Fibroblast of the conjunctiva (primary cell): ENCODE data around the gene SH3TC2.
"Not testable (repeated sequence)": the region's sequence is repeated elsewhere in the genome, so short reads cannot be mapped to it uniquely, and the experiment has no call there.

ENCODE experiments used
- DNase-seq: peaks from one replicate; pipeline ENCODE4 v3.0.0-alpha.2; 2010; ENCODE audit warnings: low read depth

Gene SH3TC2

GRCh38 chr5:149063017-149063687 is at the start of gene SH3TC2:
Gene SH3TC2 (minus strand): TSS chr5:149063062. CDS start chr5:149063022, 40 bp downstream.
- peak; percentile 22 for DNase-seq

- DNase-seq, result no peak
These were observed 47.5 kb upstream of the SH3TC2 start for GRCh38 chr5:149110406-149110805.

- DNase-seq, result no peak
These were observed 45.9 kb upstream of the SH3TC2 start for GRCh38 chr5:149108651-149109280.

DNA sequence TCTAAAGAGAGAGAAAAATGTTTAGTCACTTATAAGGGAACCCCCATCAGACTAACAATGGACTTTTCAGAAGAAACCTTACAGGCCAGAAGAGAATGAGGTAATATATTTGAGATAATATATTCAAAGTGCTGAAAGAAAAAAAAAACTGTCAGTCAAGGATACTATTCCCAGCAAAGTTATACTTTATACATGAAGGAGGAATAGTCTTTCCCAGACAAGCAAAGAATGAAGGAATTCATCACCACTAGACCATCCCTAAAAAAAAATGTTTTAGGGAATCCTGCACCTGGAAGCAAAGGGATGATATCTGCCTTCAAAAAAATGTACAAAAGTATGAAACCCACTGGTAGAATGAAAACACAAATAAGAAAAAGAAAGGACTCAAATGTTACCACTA is 37.5 kb upstream of the SH3TC2 start:
- DNase-seq, result no peak

- no peak for DNase-seq
These were observed 37.1 kb upstream of the SH3TC2 start for GRCh38 chr5:149099920-149100319.

- no peak for DNase-seq
These were observed 32.1 kb upstream of the SH3TC2 start for GRCh38 chr5:149094996-149095395.

GRCh38 chr5:149093625-149094024 is 30.8 kb upstream of the SH3TC2 start:
- DNase-seq, result no peak

DNA sequence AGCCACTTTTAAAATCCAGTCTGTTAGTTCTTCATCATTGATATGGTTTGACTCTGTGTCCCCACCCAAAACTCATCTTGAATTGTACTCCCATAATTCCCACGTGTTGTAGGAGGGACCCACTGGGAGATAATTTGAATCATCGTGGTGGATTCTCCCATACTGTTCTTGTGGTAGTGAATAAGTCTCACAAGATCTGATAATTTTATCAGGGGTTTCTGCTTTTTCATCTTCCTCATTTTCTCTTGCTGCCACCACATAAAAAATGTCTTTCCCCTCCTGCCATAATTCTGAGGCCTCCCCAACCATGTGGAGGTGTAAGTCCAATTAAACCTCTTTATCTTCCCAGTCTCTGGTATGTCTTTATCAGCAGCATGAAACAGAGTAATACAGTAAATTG is 26.9 kb upstream of the SH3TC2 start:
- DNase-seq, result no peak

- no peak for DNase-seq
These were observed 25.8 kb upstream of the SH3TC2 start for GRCh38 chr5:149088686-149089085.

- no peak for DNase-seq
These were observed 21.0 kb upstream of the SH3TC2 start for GRCh38 chr5:149083846-149084245.

DNA sequence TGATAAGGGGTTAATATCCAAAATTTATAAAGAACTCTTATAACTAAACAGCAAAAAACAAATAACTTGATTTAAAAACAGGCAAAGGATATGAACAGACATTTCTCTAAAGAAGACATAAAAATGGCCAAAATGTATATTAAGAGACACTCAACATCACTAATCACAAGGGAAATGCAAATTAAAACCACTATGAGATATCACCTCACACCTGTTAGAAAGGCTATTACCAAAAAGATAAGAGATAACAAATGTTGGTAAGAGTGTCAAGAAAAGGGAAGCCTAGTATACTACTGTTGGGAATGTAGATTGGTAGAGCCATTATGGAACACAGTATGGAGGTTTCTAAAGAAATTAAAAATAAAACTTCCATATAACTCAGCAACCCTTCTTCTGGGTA is 19.4 kb upstream of the SH3TC2 start:
- no peak for DNase-seq

DNA sequence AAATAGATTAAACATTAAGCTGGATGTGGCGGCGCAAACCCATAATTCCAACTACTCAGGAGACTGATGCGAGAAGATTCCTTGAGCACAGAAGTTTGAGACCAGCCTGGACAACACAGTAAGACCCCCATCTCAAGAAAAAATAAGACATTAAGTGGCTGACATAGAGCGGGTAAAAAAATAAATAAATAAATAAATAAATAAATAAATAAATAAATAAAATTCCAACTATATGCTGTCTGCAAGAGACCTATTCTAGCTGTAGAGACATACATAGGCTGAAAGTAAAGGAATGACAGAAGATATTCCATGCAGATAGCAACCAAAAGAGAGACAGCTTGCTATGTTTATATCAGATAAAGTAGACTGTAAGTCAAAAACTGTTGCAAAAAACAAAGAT is 17.4 kb upstream of the SH3TC2 start:
- DNase-seq, result no peak

DNA sequence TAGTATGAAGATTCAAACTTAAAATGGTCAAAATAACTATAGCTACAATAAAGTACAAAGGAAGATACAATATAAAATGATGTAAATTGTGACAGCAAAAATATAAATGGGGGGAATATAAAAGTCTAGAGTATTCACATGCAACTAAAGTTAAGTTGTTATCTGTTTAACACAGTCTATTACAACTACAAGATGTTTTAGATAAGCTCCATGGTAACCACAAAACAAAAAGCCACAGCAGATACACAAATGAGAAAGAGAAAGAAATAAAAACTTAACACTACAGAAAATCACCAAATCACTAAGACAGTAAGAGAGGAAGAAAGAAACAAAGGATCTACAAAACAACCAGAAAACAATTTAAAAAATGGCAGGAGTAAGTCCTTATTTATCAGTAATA is 17.0 kb upstream of the SH3TC2 start:
- no peak for DNase-seq

GRCh38 chr5:149074071-149074470 is 11.2 kb upstream of the SH3TC2 start:
- not testable (repeated sequence) for DNase-seq

- DNase-seq, result no peak
These were observed 10.4 kb upstream of the SH3TC2 start for GRCh38 chr5:149073213-149073612.

DNA sequence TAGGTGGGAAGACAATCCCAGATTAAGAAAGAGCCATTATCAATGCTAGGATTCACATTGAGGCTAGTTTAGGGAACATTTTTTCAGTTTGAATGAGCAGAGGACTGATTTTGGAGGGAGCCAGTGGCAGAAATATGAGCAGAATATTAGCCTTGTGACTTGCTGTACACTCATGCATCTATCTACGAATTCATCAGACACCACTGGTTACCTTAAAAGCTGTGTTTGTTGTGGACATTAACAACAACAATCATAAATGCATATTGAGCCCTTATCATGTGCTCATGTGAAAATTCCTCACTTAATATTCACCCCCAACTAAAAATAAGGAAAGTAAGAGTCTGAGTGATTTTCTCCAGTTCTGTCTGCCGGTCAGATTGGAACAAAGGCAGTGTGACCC is 9.9 kb upstream of the SH3TC2 start:
- DNase-seq, result no peak

DNA sequence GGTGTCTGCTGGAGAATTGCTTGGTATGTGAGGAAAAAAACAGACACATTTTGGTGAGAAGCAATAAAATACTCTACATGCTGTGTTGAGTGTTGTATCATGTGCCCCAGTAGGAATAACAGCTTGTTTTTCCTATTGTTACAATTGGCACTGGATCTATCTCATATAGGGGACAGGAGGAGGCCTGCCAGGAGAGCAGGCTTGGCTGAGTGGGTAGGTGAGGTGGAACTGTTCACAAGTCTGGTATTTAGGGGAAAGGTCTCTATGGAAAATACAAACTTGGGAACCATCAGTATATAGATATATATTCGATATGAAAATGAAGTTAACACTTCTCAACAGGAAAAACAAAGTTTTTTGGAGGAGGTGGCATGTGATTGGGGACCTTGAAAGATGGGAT is 9.5 kb upstream of the SH3TC2 start:
- DNase-seq, result no peak

- no peak for DNase-seq
These were observed 8.9 kb upstream of the SH3TC2 start for GRCh38 chr5:149071756-149072155.

DNA sequence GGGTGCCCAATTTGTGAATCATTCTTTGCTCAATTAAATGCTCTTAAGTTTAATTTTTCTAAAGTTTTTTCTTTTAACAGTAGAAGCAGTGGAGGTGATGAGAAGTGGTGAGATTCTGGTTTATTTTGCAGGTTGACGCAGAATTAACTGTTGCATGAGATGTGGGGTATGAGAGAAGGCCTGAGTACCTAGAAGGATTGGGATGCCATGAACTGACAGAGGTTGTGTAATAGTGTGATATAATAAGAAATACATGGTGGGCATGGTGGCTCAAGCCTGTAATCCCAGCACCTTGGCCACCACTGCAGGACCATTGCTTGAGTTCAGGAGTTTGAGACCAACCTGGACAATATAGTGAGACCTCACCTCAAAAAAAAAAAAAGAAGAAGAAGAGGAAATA is 8.4 kb upstream of the SH3TC2 start:
- DNase-seq, result no peak

DNA sequence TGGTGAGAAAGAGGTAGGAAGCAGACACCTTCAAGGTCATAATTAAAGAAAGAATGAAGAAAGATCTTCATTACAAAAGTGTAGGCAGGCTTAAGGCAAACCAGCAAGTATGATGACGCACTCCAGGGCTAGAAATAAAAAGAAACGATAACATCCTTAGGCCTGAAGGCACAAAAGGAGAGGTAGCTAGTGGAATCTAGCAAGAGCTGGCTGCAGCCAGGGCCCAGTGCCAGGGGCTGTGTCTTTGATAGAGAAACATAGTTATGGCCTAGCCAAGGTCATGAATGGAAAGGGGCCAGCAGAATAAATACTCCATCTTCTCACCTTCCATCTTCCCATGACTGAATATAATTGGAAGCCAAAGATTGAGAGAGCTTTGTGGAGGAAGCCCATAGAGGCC is 6.8 kb upstream of the SH3TC2 start:
- no peak for DNase-seq

DNA sequence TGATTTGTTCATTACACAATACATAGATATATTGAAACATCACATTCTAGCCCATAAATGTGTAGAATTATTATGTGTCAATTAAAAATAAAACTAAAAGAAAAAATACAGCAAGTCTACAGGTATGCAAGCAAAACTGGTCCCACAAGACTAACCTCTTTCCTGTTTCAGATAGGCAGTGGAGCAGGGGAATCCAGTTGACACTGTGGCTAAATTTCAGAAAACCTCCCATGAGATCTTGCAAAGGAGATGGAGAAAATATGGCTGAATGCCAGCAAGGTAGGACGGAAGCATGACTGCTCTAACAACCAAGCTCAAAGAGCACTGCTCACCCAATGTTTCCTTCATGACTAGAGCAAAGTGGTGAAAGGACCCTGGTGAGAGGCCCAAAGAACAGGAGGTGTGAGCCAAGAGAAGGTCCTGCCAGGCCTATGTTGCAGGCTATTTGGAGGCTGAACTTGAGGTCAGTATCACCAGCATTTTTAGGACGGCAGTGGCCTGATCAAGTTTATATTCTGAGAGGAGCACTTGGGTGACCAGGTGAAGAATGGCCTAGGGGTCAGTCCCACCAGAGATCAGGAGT is 1.1 kb upstream of the SH3TC2 start:
- no peak for DNase-seq

GRCh38 chr5:149062371-149063016 is 368 bp downstream of the SH3TC2 start:
- no peak for DNase-seq

DNA sequence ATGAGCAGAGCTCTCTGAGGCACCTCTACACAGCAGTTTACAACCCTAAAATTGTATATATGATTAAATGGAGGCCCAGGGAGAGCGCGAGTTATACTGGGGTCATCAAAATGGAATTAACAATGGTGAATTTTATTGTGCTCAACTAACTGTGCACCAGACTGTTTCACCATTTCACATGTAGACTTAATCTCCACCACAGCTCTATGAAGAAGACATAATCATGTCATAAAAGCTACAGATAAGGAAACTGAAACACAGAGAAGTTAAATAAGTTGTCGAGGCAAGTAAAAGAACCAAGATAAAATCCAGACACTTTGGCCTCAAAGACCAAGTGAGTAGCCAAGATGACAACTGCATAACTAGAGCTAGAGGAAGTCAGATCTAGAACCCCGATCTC is 1.5 kb downstream of the SH3TC2 start:
- DNase-seq, result no peak
